A549 (cell line): ENCODE results near the gene MIEF1. TPM values are rescaled to one million over a fixed set of nuclear protein-coding genes. Genes with fewer than 3 reads are reported as not detected.

Source experiments
- ATAC-seq, 2 experiments: fragments of 200-7000 bp in 1 of 2; fragments of >200 bp in 1 of 2; cut with Nextera tagmentation in 1 of 2; cut with Tn5 transposase in 1 of 2; 3 replicates each; pipeline versions ENCODE4 v1.8.0 to v1.9.1; 2018 to 2020; ENCODE audit warnings: mild to moderate bottlenecking in 1 of 2, moderate library complexity in 1 of 2
- CTCF ChIA-PET: fragments of 300-600 bp; sonication (Branson Sonifier 250); formaldehyde crosslinking; extraction: SDS; loops from one replicate; lab custom pipeline; 2021; ENCODE audit warnings: antibody characterized with exemption, inconsistent platforms; lab: Yijun Ruan, JAX
- POLR2A ChIA-PET: fragments of 350-600 bp; formaldehyde crosslinking; extraction: SDS; loops from one replicate; lab custom pipeline; 2021; ENCODE audit warnings: antibody characterized with exemption, inconsistent platforms; lab: Yijun Ruan, JAX
- DNase-seq, 2 experiments: peaks; one replicate each; pipeline versions ENCODE4 v3.0.0 to v3.0.0-alpha.2; 2011 to 2016; ENCODE audit warnings: low read depth in 1 of 2, low spot score in 1 of 2
- FAIRE-seq: peaks from 2 replicates; lab custom pipeline; 2011; peaks lifted over from hg19 to GRCh38; lab: Jason Lieb, UNC
- H3K27ac ChIP-seq, 2 experiments: fragments of >200 bp; sonication (Bioruptor Twin); formaldehyde crosslinking; 3 replicates each; pipeline ENCODE4 v1.5.1; 2016 to 2017
- H3K4me1 ChIP-seq: fragments of >200 bp; sonication (Bioruptor Twin); formaldehyde crosslinking; 3 replicates; pipeline ENCODE4 v1.6.1; 2016
- H3K4me2 ChIP-seq: fragments of >200 bp; sonication (Bioruptor Twin); formaldehyde crosslinking; 3 replicates; pipeline ENCODE4 v1.6.1; 2016
- H3K4me3 ChIP-seq: fragments of >200 bp; sonication (Bioruptor Twin); formaldehyde crosslinking; 3 replicates; pipeline ENCODE4 v1.5.1; 2016
- H3K9me3 ChIP-seq: fragments of >200 bp; sonication (Bioruptor Twin); formaldehyde crosslinking; 3 replicates; pipeline ENCODE4 v1.6.1; 2016
- BCL3 ChIP-seq: fragments of >200 bp; sonication (Bioruptor Twin); formaldehyde crosslinking; IDR thresholded peaks from 3 replicates; pipeline ENCODE4 v1.6.1; 2016
- CBX8 ChIP-seq: fragments of 200-600 bp; sonication (generic); IDR thresholded peaks from 2 replicates; pipeline ENCODE4 v1.6.1; 2016
- CHD4 ChIP-seq: fragments of 200-600 bp; sonication (generic); IDR thresholded peaks from 2 replicates; pipeline ENCODE4 v1.6.1; 2016; ENCODE audit warnings: antibody characterized with exemption, mild to moderate bottlenecking, borderline replicate concordance
- EHMT2 ChIP-seq: fragments of 200-600 bp; sonication (generic); IDR thresholded peaks from 2 replicates; pipeline ENCODE4 v1.6.1; 2016; ENCODE audit warnings: antibody characterized with exemption, low read depth, mild to moderate bottlenecking, moderate library complexity
- ELK1 ChIP-seq: fragments of 150-350 bp; IDR thresholded peaks from 2 replicates; pipeline ENCODE4 v1.6.1; 2014; ENCODE audit warnings: low read depth, mild to moderate bottlenecking, low read length
- GATA3 ChIP-seq: IDR thresholded peaks from 2 replicates; pipeline ENCODE4 v1.6.1; 2012; ENCODE audit warnings: borderline replicate concordance
- HES2 ChIP-seq: fragments of >200 bp; sonication (Bioruptor Twin); formaldehyde crosslinking; IDR thresholded peaks from 2 replicates; pipeline ENCODE4 v1.6.1; 2016
- HOXB5 ChIP-seq: fragments of 250-450 bp; sonication (Bioruptor Pico); IDR thresholded peaks from 2 replicates; pipeline ENCODE4 v1.5.0; 2020; ENCODE audit warnings: mild to moderate bottlenecking, moderate library complexity
- JUNB ChIP-seq: fragments of >200 bp; sonication (Bioruptor Twin); formaldehyde crosslinking; IDR thresholded peaks from 2 replicates; pipeline ENCODE4 v1.6.1; 2016
- KDM1A ChIP-seq: fragments of 200-600 bp; sonication (generic); IDR thresholded peaks from 2 replicates; pipeline ENCODE4 v1.6.1; 2016; ENCODE audit warnings: low read depth, mild to moderate bottlenecking
- KDM5A ChIP-seq: fragments of 200-600 bp; sonication (generic); IDR thresholded peaks from 2 replicates; pipeline ENCODE4 v1.6.1; 2016; ENCODE audit warnings: antibody characterized with exemption, mild to moderate bottlenecking
- NFE2L2 ChIP-seq: fragments of 150-350 bp; conservative IDR thresholded peaks from 2 replicates; pipeline ENCODE4 v1.6.1; 2014; ENCODE audit warnings: low read length
- RARB ChIP-seq: fragments of 250-450 bp; sonication (Bioruptor Pico); IDR thresholded peaks from 2 replicates; pipeline ENCODE4 v1.8.0; 2021; ENCODE audit warnings: mild to moderate bottlenecking, moderate library complexity
- RNF2 ChIP-seq: fragments of 200-600 bp; sonication (generic); IDR thresholded peaks from 2 replicates; pipeline ENCODE4 v1.6.1; 2016; ENCODE audit warnings: low read depth, mild to moderate bottlenecking, antibody characterized with exemption, moderate library complexity, borderline replicate concordance
- SMC3 ChIP-seq: fragments of >200 bp; sonication (Bioruptor Twin); formaldehyde crosslinking; IDR thresholded peaks from 3 replicates; pipeline ENCODE4 v1.6.1; 2018; ENCODE audit warnings: inconsistent platforms
- ZFP36 ChIP-seq: fragments of 450-650 bp; IDR thresholded peaks from 2 replicates; pipeline ENCODE4 v1.6.1; 2014; ENCODE audit warnings: borderline replicate concordance; ENCODE audit not compliant: partially characterized antibody
- ZSCAN20 ChIP-seq: fragments of 250-450 bp; sonication (Bioruptor Pico); IDR thresholded peaks from 2 replicates; pipeline ENCODE4 v1.8.0; 2022; ENCODE audit warnings: mild to moderate bottlenecking, moderate library complexity
- WGBS: methylation state at CpG from one replicate; pipeline ENCODE4 v1.1.6; 2017; ENCODE audit errors: missing lambda C conversion rate; 5-methylcytosine and 5-hydroxymethylcytosine counted together
- polyA plus RNA-seq, 4 experiments: library from polyadenylated mRNA; depleted of rRNA in 3 of 4; stranded (reverse); fragments of >200 nt; fragmentation: RNase III in 1 of 4; extraction: RNeasy Plus Mini Kit Qiagen cat#74134 plus additional on column Dnase treatment in 1 of 4; gene quantifications; 2 replicates in 3 of 4; 3 replicates in 1 of 4; pipeline ENCODE4 v1.2.3, GENCODE V29; 2011 to 2017
- TF ChIP-seq, protein P1 (sequence below): fragments of 200-600 bp; sonication (generic); IDR thresholded peaks from 2 replicates; pipeline ENCODE4 v1.6.1; 2016; ENCODE audit warnings: antibody characterized with exemption, mild to moderate bottlenecking, moderate library complexity
- TF ChIP-seq, protein P2 (sequence below): fragments of 450-650 bp; IDR thresholded peaks from 2 replicates; pipeline ENCODE4 v1.6.1; 2014; ENCODE audit warnings: antibody characterized with exemption

Gene MIEF1
- polyA plus RNA-seq, 2 of the 4 experiments (the other 2 are of a cell fraction), result 18.8 to 20.5 TPM

GRCh38 chr22:39474351-39475111 is 27.6 kb upstream of the MIEF1 start:
- H3K9me3 ChIP-seq, result no peaks in the 10 kb centered on the region
- no peak for TF ChIP-seq KDM1A
- no peak for TF ChIP-seq HOXB5 (CRISPR knock-in tag)
- TF ChIP-seq ZFP36, result no peak
- POLR2A ChIA-PET, result no interaction called here
- WGBS, result 69% methylated on average over 9 of the region's 11 CpGs
- peaks cover 16% of the 10 kb centered on the region; the same call in 1 of the 3 replicates for H3K4me1 ChIP-seq
- DNase-seq, result no peak
- no peak; a peak in 1 of 6 replicates for ATAC-seq
- no peak overlapping the region for H3K27ac ChIP-seq
- no peak for FAIRE-seq
- CTCF ChIA-PET, result interaction anchor here (1.6 to 2.3 kb wide), 3 partner anchors 19 to 22 kb away, joined by 5 to 10 read pairs (median 6); no protein-coding TSS in a partner anchor
- no peak overlapping the region for H3K4me3 ChIP-seq
- H3K4me2 ChIP-seq, result no peak overlapping the region

- H3K4me2 ChIP-seq, result no peak overlapping the region
- no peak overlapping the region for H3K27ac ChIP-seq
- FAIRE-seq (no peak), DNase-seq (no peak), ATAC-seq (no peak)
- H3K9me3 ChIP-seq, result no peaks in the 10 kb centered on the region
- WGBS, result 93% methylated on average over 5 of the region's 9 CpGs
- no peak for TF ChIP-seq HES2
- no peak for TF ChIP-seq SMC3
- no peak for TF ChIP-seq CBX8
- TF ChIP-seq, protein P1, sequence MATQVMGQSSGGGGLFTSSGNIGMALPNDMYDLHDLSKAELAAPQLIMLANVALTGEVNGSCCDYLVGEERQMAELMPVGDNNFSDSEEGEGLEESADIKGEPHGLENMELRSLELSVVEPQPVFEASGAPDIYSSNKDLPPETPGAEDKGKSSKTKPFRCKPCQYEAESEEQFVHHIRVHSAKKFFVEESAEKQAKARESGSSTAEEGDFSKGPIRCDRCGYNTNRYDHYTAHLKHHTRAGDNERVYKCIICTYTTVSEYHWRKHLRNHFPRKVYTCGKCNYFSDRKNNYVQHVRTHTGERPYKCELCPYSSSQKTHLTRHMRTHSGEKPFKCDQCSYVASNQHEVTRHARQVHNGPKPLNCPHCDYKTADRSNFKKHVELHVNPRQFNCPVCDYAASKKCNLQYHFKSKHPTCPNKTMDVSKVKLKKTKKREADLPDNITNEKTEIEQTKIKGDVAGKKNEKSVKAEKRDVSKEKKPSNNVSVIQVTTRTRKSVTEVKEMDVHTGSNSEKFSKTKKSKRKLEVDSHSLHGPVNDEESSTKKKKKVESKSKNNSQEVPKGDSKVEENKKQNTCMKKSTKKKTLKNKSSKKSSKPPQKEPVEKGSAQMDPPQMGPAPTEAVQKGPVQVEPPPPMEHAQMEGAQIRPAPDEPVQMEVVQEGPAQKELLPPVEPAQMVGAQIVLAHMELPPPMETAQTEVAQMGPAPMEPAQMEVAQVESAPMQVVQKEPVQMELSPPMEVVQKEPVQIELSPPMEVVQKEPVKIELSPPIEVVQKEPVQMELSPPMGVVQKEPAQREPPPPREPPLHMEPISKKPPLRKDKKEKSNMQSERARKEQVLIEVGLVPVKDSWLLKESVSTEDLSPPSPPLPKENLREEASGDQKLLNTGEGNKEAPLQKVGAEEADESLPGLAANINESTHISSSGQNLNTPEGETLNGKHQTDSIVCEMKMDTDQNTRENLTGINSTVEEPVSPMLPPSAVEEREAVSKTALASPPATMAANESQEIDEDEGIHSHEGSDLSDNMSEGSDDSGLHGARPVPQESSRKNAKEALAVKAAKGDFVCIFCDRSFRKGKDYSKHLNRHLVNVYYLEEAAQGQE, result no peak
- no peak for TF ChIP-seq EHMT2
- TF ChIP-seq ELK1, result no peak
- no peak for TF ChIP-seq GATA3
- no peak for TF ChIP-seq RARB
- TF ChIP-seq KDM5A, result no peak
- TF ChIP-seq, protein P2, sequence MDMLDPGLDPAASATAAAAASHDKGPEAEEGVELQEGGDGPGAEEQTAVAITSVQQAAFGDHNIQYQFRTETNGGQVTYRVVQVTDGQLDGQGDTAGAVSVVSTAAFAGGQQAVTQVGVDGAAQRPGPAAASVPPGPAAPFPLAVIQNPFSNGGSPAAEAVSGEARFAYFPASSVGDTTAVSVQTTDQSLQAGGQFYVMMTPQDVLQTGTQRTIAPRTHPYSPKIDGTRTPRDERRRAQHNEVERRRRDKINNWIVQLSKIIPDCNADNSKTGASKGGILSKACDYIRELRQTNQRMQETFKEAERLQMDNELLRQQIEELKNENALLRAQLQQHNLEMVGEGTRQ, result no peak
- TF ChIP-seq CHD4, result no peak
- TF ChIP-seq RNF2, result no peak
- no peak for TF ChIP-seq ZSCAN20
- TF ChIP-seq JUNB, result no peak
- TF ChIP-seq NFE2L2, result no peak
- no peak for TF ChIP-seq BCL3
- TF ChIP-seq ZFP36, result no peak
- no peak overlapping the region for H3K4me3 ChIP-seq
- H3K4me1 ChIP-seq, result peaks cover 16% of the 10 kb centered on the region; the same call in 1 of the 3 replicates
- ChIA-PET POLR2A (no interaction called here), CTCF (interaction anchor here (0.6 to 2.3 kb wide), 5 partner anchors 18 to 132 kb away, joined by 3 to 10 read pairs (median 4); no protein-coding TSS in a partner anchor)
These were observed 26.8 kb upstream of the MIEF1 start for GRCh38 chr22:39475337-39475736.
